T-helper 2 cell (primary cell): ENCODE measurements around the gene LRIG2.

ENCODE experiments used
- DNase-seq, 5 experiments: peaks; one replicate each; pipeline versions ENCODE4 v3.0.0 to v3.0.0-alpha.2; 2012 to 2022

LRIG2 gene

GRCh38 chr1:113170519-113170918, 97.5 kb downstream of the LRIG2 start:
- DNase-seq = no peak

- DNase-seq = no peak
These were observed 105.1 kb downstream of the LRIG2 start for GRCh38 chr1:113178106-113178505.

- DNase-seq = no peak
These were observed 105.5 kb downstream of the LRIG2 start for GRCh38 chr1:113178522-113178921.
